Testis (tissue), 3 donors: ENCODE results near the gene UBE2Z. TPM values are rescaled to one million over a fixed set of nuclear protein-coding genes. Genes with fewer than 3 reads are reported as not detected.

Experiments
- DNase-seq: peaks from one replicate; pipeline ENCODE4 v3.0.0-alpha.2; 2019
- H3K27ac ChIP-seq, 2 donors: fragments of 200-600 bp; sonication (generic); one replicate each; pipeline ENCODE4 v1.5.1; 2019
- H3K27me3 ChIP-seq: fragments of 200-600 bp; sonication (generic); one replicate; pipeline ENCODE4 v1.5.1; 2019
- H3K36me3 ChIP-seq: fragments of 200-600 bp; sonication (generic); one replicate; pipeline ENCODE4 v1.5.1; 2017; ENCODE audit warnings: low read depth; ENCODE audit errors: missing control alignments
- H3K4me1 ChIP-seq: fragments of 200-600 bp; sonication (generic); one replicate; pipeline ENCODE4 v1.5.1; 2019
- H3K4me3 ChIP-seq, 2 donors: fragments of 200-600 bp; sonication (generic); one replicate each; pipeline ENCODE4 v1.5.1; 2017 to 2019
- H3K9me3 ChIP-seq: fragments of 200-600 bp; sonication (generic); one replicate; pipeline ENCODE4 v1.5.1; 2017
- CTCF ChIP-seq, 3 experiments: fragments of 450-650 bp in 2 of 3; fragments of 200-600 bp in 1 of 3; sonication (generic) in 1 of 3; IDR thresholded peaks; one replicate each; pipeline ENCODE4 v1.5.1; 2016 to 2019; ENCODE audit warnings: antibody characterized with exemption in 3 of 3, mild to moderate bottlenecking in 2 of 3, moderate library complexity in 1 of 3
- POLR2A ChIP-seq: fragments of 450-650 bp; IDR thresholded peaks from one replicate; pipeline ENCODE4 v1.6.1; 2017; ENCODE audit warnings: antibody characterized with exemption, mild to moderate bottlenecking, moderate library complexity
- WGBS, 2 donors: methylation state at CpG; one replicate each; pipeline ENCODE4 v1.1.5; 2018; 5-methylcytosine and 5-hydroxymethylcytosine counted together
- intact Hi-C: fragments of 100-400 bp; cut with DNase I; formaldehyde crosslinking; loops from one replicate; pipeline ENCODE4 v1.15.1; 2023; ENCODE audit warnings: low total_unique reads
- polyA plus RNA-seq: library from polyadenylated mRNA; stranded (reverse); fragments of 350-450 nt; fragmentation: Illumina TruSeq; extraction: RNeasy Lipid Tissue Mini Kit (QIAGEN cat#74804); gene quantifications from one replicate; pipeline ENCODE4 v1.2.3, GENCODE V29; 2014; ENCODE audit warnings: low read depth, low replicate concordance; ENCODE audit not compliant: insufficient read depth
- total RNA-seq, 2 donors: library from RNA; depleted of rRNA; stranded (reverse); fragments of >200 nt; gene quantifications; one replicate each; pipeline ENCODE4 v1.2.3, GENCODE V29; 2016

The UBE2Z gene
- total and polyA plus RNA-seq, 3 donors from 2014 or later = 74.6 to 107 (median 82.3) TPM

GRCh38 chr17:48908853-48909394, 717 bp downstream of the UBE2Z start:
- H3K4me3 ChIP-seq = peak overlapping the region; percentile 81 to 82
- DNase-seq = peak; percentile 88
- no peaks in the 10 kb centered on the region for H3K36me3 ChIP-seq
- no peaks in the 10 kb centered on the region for H3K9me3 ChIP-seq
- H3K4me1 ChIP-seq = peaks cover 21% of the 10 kb centered on the region
- H3K27me3 ChIP-seq = no peaks in the 10 kb centered on the region
- H3K27ac ChIP-seq = peak overlapping the region; percentile 55 to 93
- intact Hi-C loops = no loop called here
- TF ChIP-seq CTCF (IDR thresholded peaks at IDR 0.05) (no peak), POLR2A (no peak)
- WGBS, 2 donors = 1% methylated on average over 25 to 36 of the region's 36 CpGs

- Histone ChIP-seq H3K4me1 (peaks cover 21% of the 10 kb centered on the region), H3K9me3 (no peaks in the 10 kb centered on the region), H3K27ac (no peak overlapping the region), H3K36me3 (no peaks in the 10 kb centered on the region), H3K4me3 (peak overlapping the region in 1 of 2 donors; percentile 82), H3K27me3 (no peaks in the 10 kb centered on the region)
- DNase-seq = no peak
- WGBS, 2 donors = 36 to 38% methylated on average over 4 of the region's 4 CpGs
- intact Hi-C loops = no loop called here
- TF ChIP-seq CTCF (IDR thresholded peaks at IDR 0.05) = no peak
- TF ChIP-seq POLR2A = no peak
Measured at GRCh38 chr17:48909783-48910182, 1.6 kb downstream of the UBE2Z start.

GRCh38 chr17:48910370-48910769, 2.2 kb downstream of the UBE2Z start:
- H3K27me3 ChIP-seq = no peaks in the 10 kb centered on the region
- no peak for DNase-seq
- no peak overlapping the region for H3K27ac ChIP-seq
- TF ChIP-seq POLR2A (no peak), CTCF (IDR thresholded peaks at IDR 0.05) (no peak)
- intact Hi-C loops = no loop called here
- no peak overlapping the region for H3K4me3 ChIP-seq
- H3K36me3 ChIP-seq = no peaks in the 10 kb centered on the region
- WGBS, 2 donors = 32 to 45% methylated on average over 2 of the region's 2 CpGs
- peaks cover 21% of the 10 kb centered on the region for H3K4me1 ChIP-seq
- no peaks in the 10 kb centered on the region for H3K9me3 ChIP-seq

- WGBS, 2 donors = 88 to 89% methylated on average over 2 of the region's 2 CpGs
- intact Hi-C loops = no loop called here
- Histone ChIP-seq H3K9me3 (no peaks in the 10 kb centered on the region), H3K27me3 (no peaks in the 10 kb centered on the region), H3K4me3 (no peak overlapping the region), H3K27ac (no peak overlapping the region), H3K4me1 (peaks cover 21% of the 10 kb centered on the region), H3K36me3 (no peaks in the 10 kb centered on the region)
- DNase-seq = no peak
- TF ChIP-seq POLR2A = no peak
- no peak for TF ChIP-seq CTCF (IDR thresholded peaks at IDR 0.05)
Measured at GRCh38 chr17:48912476-48912875, 4.3 kb downstream of the UBE2Z start.
